Lower leg skin (tissue), 4 donors: Measurements from ENCODE around the gene POU3F3. TPM values are rescaled to one million over a fixed set of nuclear protein-coding genes. Genes with fewer than 3 reads are reported as not detected.

Experiments
- DNase-seq, 2 donors: peaks; one replicate each; pipeline ENCODE4 v3.0.0-alpha.2; 2019; ENCODE audit warnings: low spot score in 2 of 2
- H3K4me3 ChIP-seq: fragments of 200-600 bp; sonication (generic); 2 replicates; pipeline ENCODE4 v1.5.1; 2017; ENCODE audit warnings: mild to moderate bottlenecking, low read depth; ENCODE audit not compliant: poor library complexity, severe bottlenecking
- CTCF ChIP-seq, 3 donors: fragments of 450-650 bp; IDR thresholded peaks; one replicate each; pipeline ENCODE4 v1.5.1; 2016; ENCODE audit warnings: antibody characterized with exemption in 3 of 3, mild to moderate bottlenecking in 3 of 3, moderate library complexity in 2 of 3
- POLR2A ChIP-seq, 2 donors: fragments of 450-650 bp; IDR thresholded peaks; one replicate each; pipeline ENCODE4 v1.6.1; 2016 to 2017; ENCODE audit warnings: antibody characterized with exemption in 2 of 2, mild to moderate bottlenecking in 1 of 2, moderate library complexity in 1 of 2
- WGBS, 2 donors: methylation state at CpG; one replicate each; pipeline ENCODE4 v1.1.5; 2018; 5-methylcytosine and 5-hydroxymethylcytosine counted together
- intact Hi-C: fragments of 100-400 bp; cut with DNase I; formaldehyde crosslinking; loops from one replicate; pipeline ENCODE4 v1.15.0; 2023; ENCODE audit warnings: low total_unique reads
- total RNA-seq, 4 donors: library from RNA; depleted of rRNA; stranded (reverse); fragments of >200 nt; gene quantifications; one replicate each; pipeline ENCODE4 v1.1.0, GENCODE V29; 2016

Gene POU3F3
- 1 to 10 TPM in 3 of 4 donors, under 1 TPM in 1; 0.84 to 3.5 (median 2.1) TPM for total RNA-seq

DNA sequence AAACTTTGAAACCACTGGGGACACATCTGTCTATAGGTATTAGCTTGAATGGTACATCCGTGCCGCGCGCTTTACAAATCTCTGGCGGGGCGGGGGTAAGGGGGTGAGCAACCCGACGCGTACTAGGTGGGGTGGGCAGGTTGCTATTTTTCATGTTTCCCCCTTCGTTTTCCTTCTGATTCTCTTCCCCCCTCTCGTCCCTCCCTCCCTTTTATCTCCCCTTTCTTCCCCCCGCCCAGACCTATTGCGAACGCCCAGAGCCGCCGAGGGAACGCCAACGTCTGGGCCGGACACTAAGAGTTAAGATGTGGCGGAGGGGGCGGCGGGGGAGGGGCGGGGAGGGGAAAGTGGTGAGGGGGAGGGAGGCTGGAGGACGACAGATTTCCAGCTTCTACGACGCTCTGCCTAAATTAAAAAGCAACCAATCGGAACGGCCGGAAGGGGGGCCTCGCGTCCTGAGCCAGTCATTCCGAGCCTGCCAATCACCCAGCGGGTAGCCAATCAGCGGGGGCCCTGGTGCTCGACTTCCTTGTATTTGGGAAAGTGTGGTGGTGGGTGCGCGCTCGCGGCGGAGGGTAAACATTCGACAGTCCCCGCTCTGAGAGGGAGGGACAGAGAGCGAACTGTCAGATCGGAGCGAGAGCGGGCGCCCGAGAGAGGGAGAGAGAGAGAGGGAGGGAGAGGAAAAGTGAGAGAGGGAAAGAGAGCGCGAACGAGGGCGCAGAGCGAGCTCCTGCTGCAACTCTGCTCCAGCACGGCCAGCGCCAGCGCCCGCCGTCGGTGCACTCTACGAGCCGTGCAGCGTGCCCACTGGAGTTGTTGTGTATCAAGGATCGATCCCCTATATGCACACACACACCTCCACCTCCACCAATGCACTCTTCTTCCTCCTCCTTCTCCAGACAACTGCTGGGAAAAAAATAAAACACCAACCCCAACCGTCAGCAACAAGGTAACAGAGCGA, at the start of gene POU3F3:
Gene POU3F3 (plus strand): TSS at position 582 of the 964 bp plus-strand sequence. CDS start 1,396 bp downstream, outside the sequence.
- 2% methylated on average over 65 of the region's 65 CpGs for WGBS, 2 donors
- intact Hi-C loops = no loop called here
- peak within 1 kb of the TSS; percentile 24 for H3K4me3 ChIP-seq
- TF ChIP-seq CTCF (IDR thresholded peaks at IDR 0.05) = no peak
- TF ChIP-seq POLR2A (IDR thresholded peaks at IDR 0.05) = no peak
- DNase-seq = peak; percentile 87 to 98

DNA sequence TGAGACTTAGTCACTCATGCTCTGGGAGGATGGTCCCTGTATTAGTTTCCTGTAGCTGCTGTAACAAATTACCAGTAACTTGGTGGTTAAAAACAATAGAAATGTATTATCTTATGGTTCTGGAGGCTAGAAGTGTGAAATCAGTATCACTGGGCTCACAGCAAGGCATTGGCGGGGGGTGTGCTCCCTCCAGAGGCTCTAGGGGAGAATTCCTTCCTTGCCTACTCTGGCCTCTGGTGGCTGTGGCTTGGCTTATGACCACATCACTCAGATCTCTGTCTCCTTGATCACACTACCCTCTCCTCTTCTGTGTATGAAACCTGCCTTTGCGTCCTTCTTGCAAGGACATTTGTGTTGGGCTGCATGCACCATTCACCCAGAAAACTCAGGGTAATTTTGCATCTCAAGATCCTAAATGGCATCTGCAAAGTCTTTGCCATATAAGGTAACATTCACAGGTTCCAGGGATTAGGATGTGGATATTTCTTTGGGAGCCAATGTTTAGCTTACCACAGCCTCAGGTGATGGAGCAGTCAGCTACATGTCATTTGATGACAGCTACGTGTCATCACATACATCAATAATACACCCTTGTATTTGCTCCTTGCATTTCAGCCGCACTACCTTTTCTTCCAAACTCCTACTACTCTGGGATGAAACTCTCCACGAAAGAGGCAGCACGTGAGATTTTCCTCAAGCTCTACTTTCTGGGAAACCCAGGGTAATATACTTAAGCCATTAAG, 49.6 kb upstream of the POU3F3 start:
- intact Hi-C loops = no loop called here
- TF ChIP-seq POLR2A (IDR thresholded peaks at IDR 0.05) = no peak
- no peak for TF ChIP-seq CTCF (IDR thresholded peaks at IDR 0.05)
- no peak for DNase-seq
- 77 to 81% methylated on average over 6 of the region's 6 CpGs for WGBS, 2 donors
- no peak overlapping the region for H3K4me3 ChIP-seq

GRCh38 chr2:104812286-104812685, 41.6 kb upstream of the POU3F3 start:
- TF ChIP-seq CTCF (IDR thresholded peaks at IDR 0.05) (no peak), POLR2A (IDR thresholded peaks at IDR 0.05) (no peak)
- intact Hi-C loops = no loop called here

DNA sequence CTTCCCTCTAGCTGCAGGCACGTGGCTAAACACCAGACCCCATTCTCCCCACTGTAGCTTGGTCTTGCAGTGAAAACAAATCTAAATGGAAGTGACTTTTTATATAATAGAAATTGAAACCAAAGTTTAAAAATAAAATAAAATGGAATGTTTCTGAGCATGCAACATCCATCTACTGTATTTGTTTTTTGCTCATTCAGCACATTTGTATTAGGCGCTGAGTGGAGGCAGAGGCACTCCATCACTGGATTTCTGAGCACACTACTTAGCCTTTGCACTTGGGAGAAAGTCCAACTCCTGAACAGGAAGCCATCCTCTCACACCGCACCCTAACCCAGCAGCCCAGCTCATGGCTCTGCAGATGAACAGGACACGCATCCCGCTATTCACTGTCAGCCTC, 37.8 kb upstream of the POU3F3 start:
- no peak overlapping the region for H3K4me3 ChIP-seq
- WGBS, 2 donors = 83 to 90% methylated on average over 5 of the region's 5 CpGs
- DNase-seq = no peak
- no peak for TF ChIP-seq CTCF (IDR thresholded peaks at IDR 0.05)
- intact Hi-C loops = no loop called here

More at GRCh38 chr2:104812286-104812685, 41.6 kb upstream of the POU3F3 start:
- no peak for DNase-seq
- WGBS, 2 donors = 67 to 76% methylated on average over 1 of the region's 1 CpG
- H3K4me3 ChIP-seq = no peak overlapping the region

GRCh38 chr2:104818264-104818663, 35.7 kb upstream of the POU3F3 start:
- no peak for DNase-seq
- TF ChIP-seq CTCF (IDR thresholded peaks at IDR 0.05) = no peak
- no peak for TF ChIP-seq POLR2A (IDR thresholded peaks at IDR 0.05)
- intact Hi-C loops = no loop called here
- WGBS, 2 donors = 57 to 65% methylated on average over 6 of the region's 6 CpGs
- H3K4me3 ChIP-seq = no peak overlapping the region
